Parathyroid adenoma (tissue), 2 donors: ENCODE measurements around the gene HCN2.

Experiments
- H2AFZ ChIP-seq: fragments of 300-600 bp; sonication (generic); one replicate; pipeline ENCODE4 v1.7.0; 2017; ENCODE audit warnings: antibody characterized with exemption, mild to moderate bottlenecking
- H3K27ac ChIP-seq: fragments of 300-600 bp; sonication (generic); one replicate; pipeline ENCODE4 v1.7.0; 2017
- H3K27me3 ChIP-seq: fragments of 300-600 bp; sonication (generic); one replicate; pipeline ENCODE4 v1.7.0; 2017; ENCODE audit warnings: low read length; ENCODE audit not compliant: control insufficient read depth, insufficient read depth
- H3K36me3 ChIP-seq: fragments of 300-600 bp; sonication (generic); one replicate; pipeline ENCODE4 v1.7.0; 2017; ENCODE audit warnings: low read length; ENCODE audit not compliant: control insufficient read depth, insufficient read depth
- H3K4me1 ChIP-seq: fragments of 300-600 bp; sonication (generic); one replicate; pipeline ENCODE4 v1.7.0; 2017; ENCODE audit warnings: control low read depth
- H3K4me2 ChIP-seq: fragments of 300-600 bp; sonication (generic); one replicate; pipeline ENCODE4 v1.7.0; 2017; ENCODE audit warnings: low read length
- H3K4me3 ChIP-seq: fragments of 300-600 bp; sonication (generic); one replicate; pipeline ENCODE4 v1.7.0; 2017; ENCODE audit warnings: low read depth, low read length
- H3K79me2 ChIP-seq: fragments of 300-600 bp; sonication (generic); one replicate; pipeline ENCODE4 v1.7.0; 2017; ENCODE audit warnings: control low read depth
- H3K9ac ChIP-seq: fragments of 300-600 bp; sonication (generic); one replicate; pipeline ENCODE4 v1.7.0; 2017; ENCODE audit warnings: mild to moderate bottlenecking
- H3K9me3 ChIP-seq: fragments of 300-600 bp; sonication (generic); one replicate; pipeline ENCODE4 v1.7.0; 2017; ENCODE audit warnings: low read length; ENCODE audit not compliant: control insufficient read depth
- CTCF ChIP-seq: fragments of 300-600 bp; sonication (generic); IDR thresholded peaks from one replicate; pipeline ENCODE4 v1.7.0; 2017; ENCODE audit warnings: antibody characterized with exemption, mild to moderate bottlenecking
- donor health status: primary hyperparathyroidism.

The HCN2 gene

GRCh38 chr19:554817-555216 lies 34.9 kb upstream of the HCN2 start:
- Histone ChIP-seq H3K79me2 (no peaks in the 10 kb centered on the region), H2AFZ (no peak overlapping the region), H3K27me3 (no peaks in the 10 kb centered on the region), H3K4me3 (no peak overlapping the region), H3K9me3 (no peaks in the 10 kb centered on the region), H3K4me2 (no peak overlapping the region), H3K9ac (no peak overlapping the region), H3K36me3 (no peaks in the 10 kb centered on the region), H3K4me1 (no peaks in the 10 kb centered on the region), H3K27ac (no peak overlapping the region)
- no peak for TF ChIP-seq CTCF

GRCh38 chr19:555474-555808 lies 34.2 kb upstream of the HCN2 start:
- Histone ChIP-seq H3K4me1 (no peaks in the 10 kb centered on the region), H3K36me3 (no peaks in the 10 kb centered on the region), H2AFZ (no peak overlapping the region), H3K9ac (no peak overlapping the region), H3K27me3 (no peaks in the 10 kb centered on the region), H3K27ac (no peak overlapping the region), H3K9me3 (no peaks in the 10 kb centered on the region), H3K79me2 (no peaks in the 10 kb centered on the region), H3K4me3 (no peak overlapping the region), H3K4me2 (no peak overlapping the region)
- TF ChIP-seq CTCF, result no peak

- Histone ChIP-seq H3K27ac (no peak overlapping the region), H3K9ac (no peak overlapping the region), H3K4me2 (no peak overlapping the region), H3K27me3 (no peaks in the 10 kb centered on the region), H3K4me1 (no peaks in the 10 kb centered on the region), H3K36me3 (no peaks in the 10 kb centered on the region), H3K79me2 (no peaks in the 10 kb centered on the region), H2AFZ (no peak overlapping the region), H3K9me3 (no peaks in the 10 kb centered on the region), H3K4me3 (no peak overlapping the region)
- no peak for TF ChIP-seq CTCF
Observed at GRCh38 chr19:556611-557382, 32.9 kb upstream of the HCN2 start.

GRCh38 chr19:558770-559439 lies 30.8 kb upstream of the HCN2 start:
- H3K27me3 ChIP-seq, result no peaks in the 10 kb centered on the region
- H3K4me1 ChIP-seq, result no peaks in the 10 kb centered on the region
- H3K79me2 ChIP-seq, result no peaks in the 10 kb centered on the region
- H3K4me2 ChIP-seq, result no peak overlapping the region
- H3K9ac ChIP-seq, result no peak overlapping the region
- H3K4me3 ChIP-seq, result no peak overlapping the region
- H3K27ac ChIP-seq, result no peak overlapping the region
- H2AFZ ChIP-seq, result no peak overlapping the region
- H3K9me3 ChIP-seq, result no peaks in the 10 kb centered on the region
- no peak for TF ChIP-seq CTCF
- no peaks in the 10 kb centered on the region for H3K36me3 ChIP-seq

DNA sequence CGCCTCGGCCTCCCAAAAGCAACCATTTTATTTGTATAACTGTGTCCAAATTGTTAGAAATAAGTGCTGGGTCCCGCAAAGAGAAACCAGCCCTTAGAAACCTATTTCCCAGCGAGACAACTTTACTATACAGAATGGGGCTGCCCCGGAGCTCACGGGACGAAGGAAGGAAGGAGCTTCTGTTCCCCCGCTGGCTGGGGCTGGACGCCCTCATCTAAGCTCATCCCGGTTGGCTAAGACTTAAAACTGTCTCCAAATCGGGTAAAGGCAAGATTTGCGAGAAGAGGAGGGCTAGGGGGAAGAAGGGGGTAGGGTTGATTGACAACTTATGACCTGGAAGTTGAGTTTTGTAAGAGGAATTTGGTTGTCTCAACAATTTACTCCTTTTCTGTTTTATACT lies 29.6 kb upstream of the HCN2 start:
- Histone ChIP-seq H3K4me3 (no peak overlapping the region), H3K9ac (no peak overlapping the region), H2AFZ (no peak overlapping the region), H3K9me3 (no peaks in the 10 kb centered on the region), H3K36me3 (no peaks in the 10 kb centered on the region), H3K79me2 (no peaks in the 10 kb centered on the region), H3K27ac (no peak overlapping the region), H3K4me2 (no peak overlapping the region), H3K27me3 (no peaks in the 10 kb centered on the region), H3K4me1 (no peaks in the 10 kb centered on the region)
- TF ChIP-seq CTCF, result no peak
